ENCODE results near the gene CHST13. TPM values are rescaled to one million over a fixed set of nuclear protein-coding genes. Genes with fewer than 3 reads are reported as not detected.

Gene CHST13
- total and polyA plus RNA-seq, 5 experiments from 2014 or later: 0.14 TPM; not detected in 4

DNA sequence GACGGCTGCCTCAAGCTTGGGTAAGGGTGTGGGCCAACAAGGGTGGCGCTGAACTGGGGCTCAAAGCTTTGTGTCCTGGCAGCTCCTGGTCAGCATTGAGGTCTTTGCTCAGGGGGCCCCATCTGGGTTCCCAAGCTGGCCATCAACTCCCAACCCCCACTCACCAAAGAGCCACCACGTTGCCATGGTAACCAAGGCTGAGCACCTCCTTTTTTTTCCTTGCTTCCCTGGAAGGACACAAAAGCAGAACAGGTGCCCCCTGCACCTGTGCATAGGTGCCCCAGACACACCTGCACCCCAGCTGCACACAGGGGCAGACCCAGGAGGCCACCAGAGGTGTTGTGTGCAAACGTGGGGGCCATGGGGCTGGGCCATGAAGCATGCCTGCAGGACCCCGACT is 22.9 kb upstream of the CHST13 start:
- POLR2A ChIA-PET: no interaction called here
- Mint-ChIP-seq H3K27ac (no peak overlapping the region), H3K9me3 (no peaks in the 10 kb centered on the region), H3K36me3 (no peaks in the 10 kb centered on the region), H3K27me3 (peaks cover under 1 to 7% (median 5%) of the 10 kb centered on the region in 5 donors), H3K4me3 (no peak overlapping the region), H3K4me1 (peaks cover 7 to 18% (median 12%) of the 10 kb centered on the region in 4 donors)
- ATAC-seq: no peak
- no peak for DNase-seq

DNA sequence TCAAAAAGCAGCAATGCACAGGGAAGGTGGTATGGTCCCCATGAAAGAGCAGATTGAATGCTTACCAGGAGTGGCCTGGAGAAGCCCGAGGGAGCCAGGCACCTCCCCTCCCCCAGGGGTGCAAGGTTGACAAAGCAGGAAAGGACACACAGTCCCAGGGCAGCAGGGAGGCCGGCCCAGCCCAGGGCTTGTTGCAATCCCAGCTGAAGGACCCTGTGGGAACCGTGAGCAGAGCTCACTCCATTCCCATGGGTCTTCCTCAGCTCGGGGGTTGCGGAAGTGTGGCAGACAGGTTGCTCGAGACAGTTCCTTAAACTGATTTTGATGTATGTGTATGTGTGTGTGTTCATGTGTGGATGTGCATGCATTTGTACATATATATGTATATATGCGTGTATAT is 22.2 kb upstream of the CHST13 start:
- Mint-ChIP-seq H3K27me3 (peaks cover 3 to 7% (median 5%) of the 10 kb centered on the region in 5 donors), H3K36me3 (no peaks in the 10 kb centered on the region), H3K4me3 (no peak overlapping the region), H3K27ac (no peak overlapping the region), H3K9me3 (no peaks in the 10 kb centered on the region), H3K4me1 (peaks cover 7 to 18% (median 12%) of the 10 kb centered on the region in 4 donors)
- POLR2A ChIA-PET: no interaction called here
- no peak for ATAC-seq
- no peak for DNase-seq

DNA sequence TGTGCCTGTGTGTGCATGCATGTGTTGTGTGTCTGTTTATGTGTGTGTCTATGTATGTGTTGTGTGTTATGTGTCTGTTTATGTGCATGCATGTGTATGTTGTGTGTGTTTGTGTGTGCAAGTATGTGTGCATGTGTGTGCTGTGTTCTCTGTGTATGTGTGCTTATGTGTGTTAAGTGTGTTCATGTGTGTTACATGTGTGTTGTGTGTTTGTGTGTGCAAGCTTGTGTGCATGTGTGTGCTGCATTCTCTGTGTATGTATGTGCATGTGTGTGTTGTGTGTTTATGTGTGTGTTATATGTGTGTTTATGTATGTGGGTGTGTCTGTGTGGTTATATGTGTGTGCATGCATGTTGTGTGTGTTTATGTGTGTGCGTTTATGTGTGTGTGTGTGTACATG is 21.3 kb upstream of the CHST13 start:
- no peak overlapping the region for H3K4me3 Mint-ChIP-seq
- no peaks in the 10 kb centered on the region for H3K36me3 Mint-ChIP-seq
- peaks cover 3 to 7% (median 5%) of the 10 kb centered on the region in 5 donors for H3K27me3 Mint-ChIP-seq
- ATAC-seq (no peak), DNase-seq (no peak)
- H3K4me1 Mint-ChIP-seq: peaks cover 3 to 11% (median 6%) of the 10 kb centered on the region in 4 donors
- H3K27ac Mint-ChIP-seq: no peak overlapping the region
- POLR2A ChIA-PET: no interaction called here
- no peaks in the 10 kb centered on the region for H3K9me3 Mint-ChIP-seq

DNA sequence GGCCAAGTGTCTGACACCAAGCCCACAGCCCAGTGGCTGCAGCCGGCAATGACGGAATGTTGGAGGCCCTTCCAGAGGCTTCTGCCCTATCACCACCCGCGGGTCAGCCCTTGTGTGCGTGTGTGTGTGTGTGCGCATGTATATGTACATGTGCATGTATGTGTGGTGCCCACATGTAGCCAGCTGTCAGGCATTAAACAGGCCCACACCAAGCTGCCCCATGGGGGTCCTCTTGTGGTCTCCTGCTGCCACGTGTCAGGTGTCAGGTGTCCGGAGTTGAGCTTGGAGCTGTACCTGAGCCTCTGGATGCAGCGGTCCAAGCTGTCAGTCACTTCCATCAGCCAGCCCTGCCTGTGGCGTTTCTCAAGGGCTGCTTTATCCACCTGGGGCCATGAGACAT is 20.3 kb upstream of the CHST13 start:
- Mint-ChIP-seq H3K27ac (no peak overlapping the region), H3K4me3 (no peak overlapping the region), H3K36me3 (no peaks in the 10 kb centered on the region), H3K4me1 (peaks cover 1 to 6% (median 4%) of the 10 kb centered on the region in 4 donors), H3K9me3 (no peaks in the 10 kb centered on the region), H3K27me3 (peaks cover 3 to 7% (median 5%) of the 10 kb centered on the region in 5 donors)
- ATAC-seq: no peak
- DNase-seq: no peak
- POLR2A ChIA-PET: no interaction called here

DNA sequence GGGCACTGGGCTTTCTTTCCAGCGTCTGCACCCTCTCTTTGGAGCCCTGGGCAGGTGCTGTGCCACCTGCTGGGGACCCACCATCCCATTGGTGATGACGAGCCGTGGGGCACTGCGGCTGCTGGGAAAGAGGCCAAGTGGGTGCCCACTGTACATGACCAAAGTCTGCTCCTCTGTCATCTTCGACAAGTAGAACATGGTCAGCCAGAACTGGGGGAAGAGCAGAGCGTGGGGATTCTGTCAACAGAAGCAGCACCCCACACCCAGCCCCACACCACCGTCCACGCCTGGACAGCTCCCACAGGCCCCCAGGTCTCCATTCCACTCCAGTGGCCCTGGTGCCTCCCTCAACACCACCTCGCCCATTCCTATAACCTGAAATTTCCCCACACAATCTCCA is 16.1 kb upstream of the CHST13 start:
- POLR2A ChIA-PET: no interaction called here
- H3K36me3 Mint-ChIP-seq: no peaks in the 10 kb centered on the region
- peaks cover 3 to 7% (median 5%) of the 10 kb centered on the region in 5 donors for H3K27me3 Mint-ChIP-seq
- H3K9me3 Mint-ChIP-seq: no peaks in the 10 kb centered on the region
- no peaks in the 10 kb centered on the region for H3K4me1 Mint-ChIP-seq
- H3K27ac Mint-ChIP-seq: no peak overlapping the region
- no peak overlapping the region for H3K4me3 Mint-ChIP-seq
- no peak for DNase-seq
- ATAC-seq: no peak

DNA sequence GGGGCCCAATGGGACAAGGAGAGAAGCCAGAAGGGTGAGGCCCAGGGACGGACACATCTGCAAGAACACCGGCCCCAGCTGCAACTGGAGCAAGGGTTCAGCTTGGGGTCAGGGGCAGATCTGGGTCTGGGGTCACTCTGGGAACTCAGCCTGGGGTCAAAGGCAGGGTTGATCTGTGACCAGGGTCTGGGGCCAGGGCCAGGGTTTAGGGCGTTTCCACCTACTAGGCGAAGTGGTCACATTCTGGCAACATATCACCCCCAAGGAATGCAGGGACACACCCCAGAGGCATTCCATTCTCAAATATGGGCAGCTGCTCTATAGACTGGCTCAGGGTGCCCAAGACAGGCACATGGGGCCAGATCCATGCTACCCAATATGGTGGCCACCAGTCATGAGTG is 15.4 kb upstream of the CHST13 start:
- ATAC-seq (no peak), DNase-seq (no peak)
- no peaks in the 10 kb centered on the region for H3K9me3 Mint-ChIP-seq
- POLR2A ChIA-PET: no interaction called here
- H3K4me3 Mint-ChIP-seq: no peak overlapping the region
- no peaks in the 10 kb centered on the region for H3K36me3 Mint-ChIP-seq
- no peaks in the 10 kb centered on the region for H3K4me1 Mint-ChIP-seq
- peaks cover 3 to 7% (median 5%) of the 10 kb centered on the region in 5 donors for H3K27me3 Mint-ChIP-seq
- H3K27ac Mint-ChIP-seq: no peak overlapping the region

DNA sequence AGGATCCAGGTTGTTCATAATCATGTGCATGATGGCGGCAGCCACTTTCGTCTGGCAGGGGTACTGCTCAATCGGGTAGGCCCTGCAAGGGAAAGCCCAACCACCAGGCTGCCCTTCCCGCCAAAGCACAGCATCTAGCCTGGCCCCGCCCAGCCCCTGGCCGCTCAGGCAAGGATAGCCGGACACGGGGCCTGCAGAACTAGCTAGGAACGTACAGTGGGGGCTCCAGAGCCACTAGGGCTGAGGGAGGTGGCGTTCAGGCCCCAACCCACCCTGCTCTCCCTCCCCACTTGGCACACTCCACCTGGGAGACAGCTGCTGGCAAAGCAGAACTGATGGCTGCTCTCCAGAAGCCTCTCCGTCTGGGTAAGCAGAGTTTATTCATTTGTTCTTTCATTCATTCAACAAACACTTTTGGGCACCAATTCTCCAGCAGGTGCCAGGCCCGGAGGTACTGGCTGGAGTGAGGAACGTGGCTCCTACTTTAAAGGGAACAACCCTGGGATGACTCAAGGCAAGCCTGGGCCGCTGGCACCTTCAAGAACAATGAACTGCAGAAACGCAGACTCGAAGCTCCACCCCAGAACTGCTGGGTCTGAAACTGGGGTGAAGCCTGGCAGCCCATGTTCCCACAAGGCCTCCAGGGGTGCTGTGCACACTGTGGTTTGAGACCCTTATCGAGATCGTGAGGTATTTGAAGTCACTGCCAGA is 14.2 kb upstream of the CHST13 start:
- POLR2A ChIA-PET: no interaction called here
- ATAC-seq (no peak), DNase-seq (peak in 1 of 10 donors; percentile 30)
- Mint-ChIP-seq H3K4me3 (no peak overlapping the region), H3K9me3 (no peaks in the 10 kb centered on the region), H3K27ac (no peak overlapping the region), H3K36me3 (no peaks in the 10 kb centered on the region), H3K27me3 (peaks cover 1 to 7% (median 4%) of the 10 kb centered on the region in 5 donors), H3K4me1 (no peaks in the 10 kb centered on the region)

DNA sequence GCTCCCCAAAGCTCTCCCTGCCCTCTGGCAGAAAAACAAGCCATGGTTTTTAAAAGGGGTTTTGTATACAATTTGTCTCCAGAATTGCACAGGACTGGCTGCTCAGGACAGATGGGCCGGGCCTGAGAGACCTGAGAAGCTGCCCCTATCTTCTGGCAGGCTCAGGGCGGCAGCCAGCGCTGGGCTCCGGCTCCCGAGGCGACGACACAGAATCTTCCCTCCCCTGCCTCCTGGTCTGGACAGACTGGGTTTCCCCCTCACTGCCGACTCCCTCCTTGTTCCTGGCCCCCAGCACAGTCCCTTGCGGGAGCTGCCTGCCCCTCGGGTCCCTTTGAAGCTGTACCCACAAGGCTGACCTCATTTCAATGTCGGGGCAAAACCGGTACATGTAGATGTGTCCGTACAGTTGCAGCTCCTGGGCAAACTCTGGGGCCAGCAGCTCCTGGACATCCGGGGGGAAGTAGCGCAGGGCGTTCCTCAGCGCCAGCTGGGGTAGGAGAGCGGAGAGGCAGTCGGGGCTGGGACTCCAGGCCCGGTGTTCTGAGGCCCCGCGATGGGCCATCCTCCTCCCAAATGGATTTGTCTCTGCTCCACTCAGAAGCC is 13.5 kb upstream of the CHST13 start:
- H3K4me3 Mint-ChIP-seq: no peak overlapping the region
- H3K27ac Mint-ChIP-seq: peak overlapping the region in 1 of 10 donors; percentile 23
- no peaks in the 10 kb centered on the region for H3K4me1 Mint-ChIP-seq
- no peak for ATAC-seq
- H3K27me3 Mint-ChIP-seq: peaks cover 0 to 3% (median under 1%) of the 10 kb centered on the region in 5 donors
- DNase-seq: peak in 1 of 10 donors; percentile 43
- POLR2A ChIA-PET: no interaction called here
- H3K9me3 Mint-ChIP-seq: no peaks in the 10 kb centered on the region
- no peaks in the 10 kb centered on the region for H3K36me3 Mint-ChIP-seq

DNA sequence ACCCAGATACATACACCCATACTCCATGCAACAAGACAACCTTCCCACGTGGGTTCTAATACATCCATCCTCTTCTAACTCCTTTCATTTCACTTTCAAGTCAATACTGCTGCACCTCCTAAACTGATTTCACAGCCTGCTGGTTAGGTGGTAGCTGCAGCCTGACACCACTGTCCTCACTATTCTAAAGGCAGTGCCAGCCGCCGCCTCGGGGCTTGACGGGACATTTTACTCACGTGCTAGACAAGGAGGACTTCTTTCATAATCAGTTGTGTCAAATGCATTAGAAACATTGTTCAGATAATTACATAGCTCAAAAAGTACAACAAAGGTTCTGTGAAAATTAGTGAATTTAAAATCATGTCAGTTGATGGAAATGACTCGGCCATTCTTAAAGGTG is 12.7 kb upstream of the CHST13 start:
- Mint-ChIP-seq H3K9me3 (no peaks in the 10 kb centered on the region), H3K27me3 (peaks cover 0 to under 1% (median 0%) of the 10 kb centered on the region in 5 donors), H3K36me3 (no peaks in the 10 kb centered on the region), H3K4me3 (no peak overlapping the region), H3K27ac (peak overlapping the region in 1 of 10 donors; percentile 23), H3K4me1 (no peaks in the 10 kb centered on the region)
- POLR2A ChIA-PET: no interaction called here
- no peak for ATAC-seq
- peak in 1 of 10 donors; percentile 10 for DNase-seq

DNA sequence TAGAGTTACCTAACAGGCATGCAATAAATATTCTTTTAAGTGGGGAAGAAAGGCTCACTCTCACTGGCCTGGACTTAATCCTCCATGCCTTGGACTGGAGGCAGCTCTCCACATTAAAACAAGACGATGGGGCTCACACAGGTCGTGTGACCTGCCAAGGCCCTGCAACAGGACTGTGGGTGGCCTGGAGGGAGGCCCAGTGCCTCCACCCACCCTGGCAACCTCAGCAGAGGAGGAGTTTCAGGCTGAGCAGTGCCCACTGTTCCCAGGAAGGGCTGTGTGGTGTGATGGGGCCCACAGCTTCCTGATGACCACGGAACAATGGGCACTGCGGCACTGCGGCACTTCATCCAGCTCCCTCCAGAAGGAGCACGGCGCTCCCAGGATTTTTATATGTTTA is 11.9 kb upstream of the CHST13 start:
- H3K9me3 Mint-ChIP-seq: no peaks in the 10 kb centered on the region
- no peaks in the 10 kb centered on the region for H3K36me3 Mint-ChIP-seq
- H3K27ac Mint-ChIP-seq: no peak overlapping the region
- DNase-seq (peak in 1 of 10 donors; percentile 31), ATAC-seq (no peak)
- no peaks in the 10 kb centered on the region for H3K4me1 Mint-ChIP-seq
- POLR2A ChIA-PET: no interaction called here
- H3K4me3 Mint-ChIP-seq: no peak overlapping the region
- H3K27me3 Mint-ChIP-seq: no peaks in the 10 kb centered on the region

DNA sequence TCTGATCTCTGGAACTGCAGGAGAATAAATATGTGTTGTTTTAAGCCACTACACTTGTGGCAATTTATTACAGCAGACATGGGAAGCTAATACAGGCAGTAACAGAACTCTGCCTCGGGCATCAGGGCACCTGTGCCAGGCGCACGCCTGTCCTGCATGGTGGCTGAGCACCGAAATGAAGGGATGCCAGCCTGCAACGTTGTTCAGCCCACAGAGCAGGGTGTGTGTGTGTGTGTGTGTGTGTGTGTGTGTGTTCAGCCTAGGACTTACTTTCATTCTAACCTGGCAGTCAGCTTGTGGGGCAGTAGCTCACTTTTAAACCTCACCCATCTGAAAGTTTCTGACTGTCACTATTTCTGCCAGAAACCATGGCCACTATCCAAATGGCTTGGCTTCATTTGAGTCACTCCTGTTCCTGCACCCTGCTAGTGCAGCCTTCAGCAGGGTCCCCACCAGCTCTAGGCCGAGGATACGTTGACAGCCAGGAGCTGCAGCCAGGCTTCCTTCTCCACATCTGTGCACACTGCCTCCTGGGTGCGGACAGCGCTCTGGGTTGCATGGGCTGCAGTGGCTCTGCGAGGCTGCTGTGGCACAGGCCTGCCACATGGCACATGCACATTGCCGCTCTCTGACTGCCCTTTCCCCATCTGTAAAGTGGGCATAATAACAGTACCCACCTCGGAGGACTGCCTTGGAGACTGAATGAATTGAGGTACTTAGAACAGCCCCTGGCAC is 10.9 kb upstream of the CHST13 start:
- DNase-seq (peak in 1 of 10 donors; percentile 26), ATAC-seq (no peak)
- Mint-ChIP-seq H3K27me3 (no peaks in the 10 kb centered on the region), H3K36me3 (no peaks in the 10 kb centered on the region), H3K4me1 (no peaks in the 10 kb centered on the region), H3K4me3 (no peak overlapping the region), H3K9me3 (no peaks in the 10 kb centered on the region), H3K27ac (no peak overlapping the region)
- POLR2A ChIA-PET: interaction anchor here (0.6 kb wide), 1 partner anchor 1041 kb away, joined by 4 read pairs; no protein-coding TSS in a partner anchor

DNA sequence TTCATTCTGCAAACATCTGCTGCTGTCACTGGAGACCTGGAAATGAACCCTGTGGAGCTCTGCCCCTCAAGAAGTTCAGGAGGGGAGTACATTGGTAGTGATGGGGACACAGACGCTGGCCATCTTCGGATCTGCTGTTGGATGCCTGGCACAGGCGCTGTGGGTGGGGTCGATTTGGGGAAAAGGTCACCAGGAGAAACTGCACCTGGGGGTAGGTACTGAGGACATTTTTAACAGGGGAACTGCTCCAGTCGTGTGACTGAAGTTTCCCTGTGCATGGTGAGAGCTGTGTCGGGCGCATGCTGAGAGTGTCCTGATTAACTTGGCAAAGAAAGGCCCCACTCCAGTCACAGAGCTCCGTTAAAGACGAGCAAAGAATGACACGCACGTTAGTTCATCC is 9.8 kb upstream of the CHST13 start:
- no peak for ATAC-seq
- Mint-ChIP-seq H3K4me3 (no peak overlapping the region), H3K27ac (no peak overlapping the region)

DNA sequence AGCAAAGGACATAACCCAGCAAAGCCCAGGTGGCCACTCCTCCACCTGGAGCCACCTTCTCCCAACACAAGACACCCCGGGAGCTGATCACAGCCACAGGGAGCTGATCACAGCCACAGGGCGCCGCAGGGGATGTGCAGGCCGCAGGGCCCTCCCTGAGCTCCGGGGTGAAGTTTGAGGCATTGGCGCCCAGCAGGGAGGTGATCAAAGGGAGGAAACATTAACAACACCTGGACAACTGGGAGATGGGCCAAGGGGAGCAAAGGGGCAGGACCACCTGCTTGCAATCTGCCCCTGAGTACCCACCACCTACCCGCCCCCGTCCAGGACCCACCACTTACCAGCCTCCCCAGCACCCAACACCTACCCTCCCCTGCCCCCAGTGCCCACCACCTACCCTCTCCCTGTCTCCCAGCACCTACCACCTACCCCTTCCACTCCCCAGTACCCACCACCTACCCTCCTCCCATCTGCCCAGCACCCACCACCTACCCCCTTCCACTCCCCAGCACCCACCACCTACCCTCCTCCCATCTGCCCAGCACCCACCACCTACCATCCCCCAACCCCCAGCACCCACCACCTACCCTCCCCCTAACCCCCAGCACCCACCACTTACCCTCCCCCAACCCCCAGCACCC is 8.8 kb upstream of the CHST13 start:
- no peaks in the 10 kb centered on the region for H3K36me3 Mint-ChIP-seq
- no peaks in the 10 kb centered on the region for H3K4me1 Mint-ChIP-seq
- peak in 1 of 10 donors; percentile 22 for DNase-seq
- no peak for ATAC-seq
- H3K27ac Mint-ChIP-seq: no peak overlapping the region
- POLR2A ChIA-PET: no interaction called here
- H3K4me3 Mint-ChIP-seq: no peak overlapping the region
- no peaks in the 10 kb centered on the region for H3K9me3 Mint-ChIP-seq
- peaks cover 0 to 2% (median 0%) of the 10 kb centered on the region in 5 donors for H3K27me3 Mint-ChIP-seq

More for the DNA sequence above, 9.8 kb upstream of the CHST13 start:
- Mint-ChIP-seq H3K27me3 (peaks cover 0 to 2% (median 0%) of the 10 kb centered on the region in 5 donors), H3K36me3 (no peaks in the 10 kb centered on the region), H3K4me1 (no peaks in the 10 kb centered on the region), H3K9me3 (no peaks in the 10 kb centered on the region)
- POLR2A ChIA-PET: no interaction called here
- DNase-seq: peak in 1 of 10 donors; percentile 32

All from naive thymus-derived CD8-positive, alpha-beta T cell (primary cell).